MCF 10A (cell line): Measurements from ENCODE around the gene SDR42E2. TPM values are rescaled to one million over a fixed set of nuclear protein-coding genes. Genes with fewer than 3 reads are reported as not detected.

Experiments
- Bru-seq: library from RNA; stranded (reverse); fragments of 400-500 nt; gene quantifications from one replicate; lab custom pipeline; 2021; lab: Mats Ljungman, UMichigan
- BruChase-seq, 2 experiments: library from RNA; stranded (reverse); fragments of 400-500 nt; gene quantifications; one replicate each; lab custom pipeline; 2021; lab: Mats Ljungman, UMichigan
- BruUV-seq: library from RNA; stranded (reverse); fragments of 400-500 nt; replicated peaks from 2 replicates; lab custom pipeline; 2021; lab: Mats Ljungman, UMichigan
- CTCF ChIA-PET: fragments of 300-600 bp; sonication (Branson Sonifier 250); formaldehyde crosslinking; extraction: SDS; loops from one replicate; lab custom pipeline; 2021; ENCODE audit warnings: antibody characterized with exemption, inconsistent platforms; lab: Yijun Ruan, JAX
- POLR2A ChIA-PET: fragments of 300-600, 350-650 bp; sonication (Branson Sonifier 250); formaldehyde crosslinking; extraction: SDS; loops from one replicate; lab custom pipeline; 2020; ENCODE audit warnings: antibody characterized with exemption, inconsistent platforms; lab: Yijun Ruan, JAX
- DNase-seq: peaks from one replicate; pipeline ENCODE4 v3.0.0-alpha.2; 2018; ENCODE audit not compliant: unreplicated experiment
- H3K27ac Mint-ChIP-seq: one replicate; pipeline ENCODE4 v1.8.0; 2022; ENCODE audit warnings: mild to moderate bottlenecking, low read depth, mixed read lengths; ENCODE audit not compliant: unreplicated experiment
- H3K27me3 Mint-ChIP-seq: one replicate; pipeline ENCODE4 v1.8.0; 2022; ENCODE audit warnings: mixed read lengths; ENCODE audit not compliant: insufficient read depth, unreplicated experiment
- H3K36me3 Mint-ChIP-seq: one replicate; pipeline ENCODE4 v1.8.0; 2022; ENCODE audit warnings: mild to moderate bottlenecking, moderate library complexity, mixed read lengths; ENCODE audit not compliant: insufficient read depth, unreplicated experiment
- H3K4me1 Mint-ChIP-seq: one replicate; pipeline ENCODE4 v1.8.0; 2022; ENCODE audit warnings: mixed read lengths; ENCODE audit not compliant: insufficient read depth, unreplicated experiment
- H3K4me3 Mint-ChIP-seq: one replicate; pipeline ENCODE4 v1.8.0; 2022; ENCODE audit warnings: mild to moderate bottlenecking, moderate library complexity, mixed read lengths; ENCODE audit not compliant: unreplicated experiment
- H3K9me3 Mint-ChIP-seq: one replicate; pipeline ENCODE4 v1.8.0; 2022; ENCODE audit warnings: mixed read lengths; ENCODE audit not compliant: unreplicated experiment
- intact Hi-C: fragments of 100-400 bp; cut with micrococcal nuclease; formaldehyde crosslinking; loops from 2 replicates; pipeline ENCODE4 v1.14.1; 2022
- long read RNA-seq: library from polyadenylated mRNA; stranded (forward); transcript quantifications from one replicate; pipeline ENCODE4 v2.0.0, GENCODE V29; 2022
- total RNA-seq: library from RNA; stranded (reverse); gene quantifications from 2 replicates; pipeline ENCODE4 v1.2.3, GENCODE V29; 2022
- TF ChIP-seq, protein P1 (sequence below): fragments of 200-600 bp; IDR thresholded peaks from one replicate; pipeline ENCODE4 v1.8.0; 2022; ENCODE audit warnings: antibody characterized with exemption, mild to moderate bottlenecking; ENCODE audit not compliant: unreplicated experiment

The SDR42E2 gene
- total RNA-seq = not detected in 2 replicates
- Bru-seq, nascent RNA = percentile 2 among the genes with signal in this experiment
- percentile 19 among the genes with signal in this experiment for BruChase-seq, experiment 1, labeled RNA remaining after a 6-hour chase
- not detected for BruChase-seq, experiment 2, labeled RNA remaining after a 2-hour chase
- long read RNA-seq = 0 reads

DNA sequence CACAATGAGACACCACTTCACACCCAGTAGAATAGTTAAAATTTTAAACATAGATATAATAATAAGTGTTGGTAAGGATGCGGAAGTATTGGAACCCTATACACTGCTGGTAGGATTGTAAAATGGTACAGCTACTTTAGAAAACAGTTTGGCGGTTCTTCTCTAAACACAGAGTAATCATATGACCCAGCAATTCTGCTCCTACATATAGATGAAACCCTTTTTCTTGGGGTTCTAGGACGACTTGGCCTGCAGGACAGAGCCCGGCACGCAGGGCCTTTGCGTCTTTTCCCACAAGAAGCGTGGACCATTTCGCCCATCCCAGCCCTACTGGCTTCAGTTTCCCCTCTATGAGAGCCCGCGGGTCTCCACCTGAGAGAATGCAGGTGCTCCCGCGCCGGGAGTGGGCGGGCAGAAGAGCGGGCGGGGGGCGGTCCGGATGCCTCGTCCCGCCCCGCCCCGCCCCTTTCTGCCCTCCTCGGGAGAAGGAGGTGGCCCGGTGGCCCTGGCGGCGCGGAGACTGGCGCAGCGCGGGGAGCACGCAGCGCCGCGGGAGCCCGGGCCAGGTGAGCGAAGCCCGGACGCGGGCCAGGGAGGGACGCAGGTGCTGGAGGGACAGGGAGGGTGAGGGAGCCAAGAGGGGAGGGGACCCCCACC is at the start of gene SDR42E2:
Gene SDR42E2, plus strand, starts transcription at position 508 of the 657 bp plus-strand sequence. CDS start 3,077 bp downstream, outside the sequence.
- no TSS peak for BruUV-seq
- H3K4me1 Mint-ChIP-seq = no peaks in the 10 kb centered on the region
- H3K9me3 Mint-ChIP-seq = peaks cover 9% of the 10 kb centered on the region
- CTCF ChIA-PET = interaction anchor here (0.8 kb wide), 1 partner anchor 62 kb away, joined by 4 read pairs; no protein-coding TSS in a partner anchor
- POLR2A ChIA-PET = no interaction called here
- no peak within 1 kb of the TSS for H3K4me3 Mint-ChIP-seq
- DNase-seq = peak; percentile 5
- H3K36me3 Mint-ChIP-seq = no peaks in the 10 kb centered on the region
- intact Hi-C loops = no loop called here
- H3K27me3 Mint-ChIP-seq = peaks cover 25% of the 10 kb centered on the region
- H3K27ac Mint-ChIP-seq = no peak within 1 kb of the TSS
- TF ChIP-seq, protein P1, sequence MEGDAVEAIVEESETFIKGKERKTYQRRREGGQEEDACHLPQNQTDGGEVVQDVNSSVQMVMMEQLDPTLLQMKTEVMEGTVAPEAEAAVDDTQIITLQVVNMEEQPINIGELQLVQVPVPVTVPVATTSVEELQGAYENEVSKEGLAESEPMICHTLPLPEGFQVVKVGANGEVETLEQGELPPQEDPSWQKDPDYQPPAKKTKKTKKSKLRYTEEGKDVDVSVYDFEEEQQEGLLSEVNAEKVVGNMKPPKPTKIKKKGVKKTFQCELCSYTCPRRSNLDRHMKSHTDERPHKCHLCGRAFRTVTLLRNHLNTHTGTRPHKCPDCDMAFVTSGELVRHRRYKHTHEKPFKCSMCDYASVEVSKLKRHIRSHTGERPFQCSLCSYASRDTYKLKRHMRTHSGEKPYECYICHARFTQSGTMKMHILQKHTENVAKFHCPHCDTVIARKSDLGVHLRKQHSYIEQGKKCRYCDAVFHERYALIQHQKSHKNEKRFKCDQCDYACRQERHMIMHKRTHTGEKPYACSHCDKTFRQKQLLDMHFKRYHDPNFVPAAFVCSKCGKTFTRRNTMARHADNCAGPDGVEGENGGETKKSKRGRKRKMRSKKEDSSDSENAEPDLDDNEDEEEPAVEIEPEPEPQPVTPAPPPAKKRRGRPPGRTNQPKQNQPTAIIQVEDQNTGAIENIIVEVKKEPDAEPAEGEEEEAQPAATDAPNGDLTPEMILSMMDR = no peak

GRCh38 chr16:22116095-22116700 is 46.1 kb upstream of the SDR42E2 start:
- intact Hi-C loops = no loop called here
- TF ChIP-seq, protein P1 = no peak
- no peaks in the 10 kb centered on the region for H3K4me1 Mint-ChIP-seq
- POLR2A ChIA-PET = no interaction called here
- no peaks in the 10 kb centered on the region for H3K36me3 Mint-ChIP-seq
- H3K27me3 Mint-ChIP-seq = peaks cover 11% of the 10 kb centered on the region
- H3K27ac Mint-ChIP-seq = no peak overlapping the region
- H3K9me3 Mint-ChIP-seq = no peaks in the 10 kb centered on the region
- H3K4me3 Mint-ChIP-seq = no peak overlapping the region
- DNase-seq = no peak
- no TSS peak for BruUV-seq
- CTCF ChIA-PET = interaction anchor here (1.6 to 4.5 kb wide), 2 partner anchors 17 kb away, joined by 9 to 25 read pairs; no protein-coding TSS in a partner anchor

- Mint-ChIP-seq H3K27me3 (peaks cover 22% of the 10 kb centered on the region), H3K4me1 (no peaks in the 10 kb centered on the region), H3K36me3 (no peaks in the 10 kb centered on the region), H3K4me3 (no peak overlapping the region), H3K9me3 (peaks cover 8% of the 10 kb centered on the region), H3K27ac (no peak overlapping the region)
- intact Hi-C loops = no loop called here
- ChIA-PET CTCF (interaction anchor here (1.6 kb wide), 1 partner anchor 19 kb away, joined by 9 read pairs; no protein-coding TSS in a partner anchor), POLR2A (no interaction called here)
- no peak for DNase-seq
- BruUV-seq = no TSS peak
- TF ChIP-seq, protein P1 = no peak
Observed at GRCh38 chr16:22117609-22118008, 44.7 kb upstream of the SDR42E2 start.

DNA sequence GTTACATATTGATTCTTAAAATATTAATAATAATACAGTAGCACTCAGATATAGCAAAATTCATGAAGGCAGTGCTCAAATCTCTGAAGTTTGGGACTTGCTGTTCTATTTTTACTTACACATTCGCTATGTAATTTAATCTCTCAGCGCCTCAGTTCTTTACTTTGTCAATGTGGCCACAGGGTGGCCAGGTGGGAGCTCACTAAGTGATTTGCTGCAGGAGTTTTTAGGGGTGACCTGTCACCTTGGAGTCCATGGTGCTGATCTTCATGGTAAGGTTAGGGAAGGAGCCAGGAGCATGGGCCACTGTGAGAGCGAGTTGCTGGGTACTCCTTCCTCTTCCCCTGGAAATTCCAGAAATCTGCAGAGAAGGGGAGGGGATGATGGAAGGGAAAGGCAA is 41.9 kb upstream of the SDR42E2 start:
- Mint-ChIP-seq H3K36me3 (no peaks in the 10 kb centered on the region), H3K9me3 (peaks cover 8% of the 10 kb centered on the region), H3K4me3 (no peak overlapping the region), H3K27ac (no peak overlapping the region), H3K4me1 (no peaks in the 10 kb centered on the region), H3K27me3 (peaks cover 25% of the 10 kb centered on the region)
- DNase-seq = no peak
- ChIA-PET CTCF (interaction anchor here (0.7 kb wide), 1 partner anchor 21 kb away, joined by 4 read pairs; no protein-coding TSS in a partner anchor), POLR2A (no interaction called here)
- intact Hi-C loops = no loop called here
- TF ChIP-seq, protein P1 = no peak
- no TSS peak for BruUV-seq
